ENCODE data around the gene SEC16B. TPM values are rescaled to one million over a fixed set of nuclear protein-coding genes. Genes with fewer than 3 reads are reported as not detected.

The SEC16B gene
- polyA plus RNA-seq, 3 donors = 3.4 to 4.5 (median 4.4) TPM

DNA sequence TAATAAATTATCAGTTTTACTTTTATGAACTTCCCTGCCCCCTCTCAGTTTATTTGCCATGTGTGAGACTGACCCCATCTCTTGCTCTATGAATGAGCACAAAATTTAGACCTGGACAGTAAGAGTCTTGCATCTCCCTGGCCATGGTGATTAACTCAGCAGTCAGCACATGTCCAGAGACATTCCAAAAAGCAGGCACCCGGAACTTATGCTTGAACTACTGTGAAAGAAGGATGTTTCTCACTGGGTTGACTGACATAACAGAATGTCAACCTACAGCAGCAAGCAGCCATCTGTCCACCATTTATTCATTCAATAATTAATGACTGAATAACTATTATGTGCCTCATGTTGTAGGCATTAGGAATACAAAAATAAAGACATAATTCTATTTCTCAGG, 11.3 kb upstream of the SEC16B start:
- no peak for DNase-seq (ENCODE audit: extremely low read depth in 1 of 11, low read depth in 9 of 11, low spot score in 4 of 11)

- no peak for DNase-seq (ENCODE audit: extremely low read depth in 1 of 11, low read depth in 9 of 11, low spot score in 4 of 11)
These were observed 9.4 kb upstream of the SEC16B start for GRCh38 chr1:177979272-177979671.

DNA sequence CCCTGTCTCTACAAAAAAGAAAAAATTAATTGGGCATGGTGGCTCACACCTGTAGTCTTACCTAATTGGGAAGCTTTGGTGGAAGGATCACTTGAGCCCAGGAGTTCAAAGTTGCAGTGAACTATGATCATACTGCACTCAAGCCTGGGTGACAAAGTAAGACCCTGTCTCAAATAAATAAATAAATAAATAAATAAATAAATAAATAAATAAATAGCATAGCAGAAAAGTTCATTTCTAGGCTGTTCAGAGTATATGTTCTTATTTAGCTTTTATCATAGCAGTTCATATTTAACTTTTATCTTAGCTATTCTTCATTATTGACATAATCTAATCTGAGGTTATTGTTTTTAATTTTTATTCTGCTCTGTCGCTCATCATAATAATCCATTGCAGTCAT, 8.7 kb upstream of the SEC16B start:
- DNase-seq (ENCODE audit: extremely low read depth in 1 of 11, low read depth in 9 of 11, low spot score in 4 of 11) = no peak

GRCh38 chr1:177977141-177977540, 7.3 kb upstream of the SEC16B start:
- no peak for DNase-seq (ENCODE audit: extremely low read depth in 1 of 11, low read depth in 9 of 11, low spot score in 4 of 11)

GRCh38 chr1:177976596-177976995, 6.7 kb upstream of the SEC16B start:
- no peak for DNase-seq (ENCODE audit: extremely low read depth in 1 of 11, low read depth in 9 of 11, low spot score in 4 of 11)

DNA sequence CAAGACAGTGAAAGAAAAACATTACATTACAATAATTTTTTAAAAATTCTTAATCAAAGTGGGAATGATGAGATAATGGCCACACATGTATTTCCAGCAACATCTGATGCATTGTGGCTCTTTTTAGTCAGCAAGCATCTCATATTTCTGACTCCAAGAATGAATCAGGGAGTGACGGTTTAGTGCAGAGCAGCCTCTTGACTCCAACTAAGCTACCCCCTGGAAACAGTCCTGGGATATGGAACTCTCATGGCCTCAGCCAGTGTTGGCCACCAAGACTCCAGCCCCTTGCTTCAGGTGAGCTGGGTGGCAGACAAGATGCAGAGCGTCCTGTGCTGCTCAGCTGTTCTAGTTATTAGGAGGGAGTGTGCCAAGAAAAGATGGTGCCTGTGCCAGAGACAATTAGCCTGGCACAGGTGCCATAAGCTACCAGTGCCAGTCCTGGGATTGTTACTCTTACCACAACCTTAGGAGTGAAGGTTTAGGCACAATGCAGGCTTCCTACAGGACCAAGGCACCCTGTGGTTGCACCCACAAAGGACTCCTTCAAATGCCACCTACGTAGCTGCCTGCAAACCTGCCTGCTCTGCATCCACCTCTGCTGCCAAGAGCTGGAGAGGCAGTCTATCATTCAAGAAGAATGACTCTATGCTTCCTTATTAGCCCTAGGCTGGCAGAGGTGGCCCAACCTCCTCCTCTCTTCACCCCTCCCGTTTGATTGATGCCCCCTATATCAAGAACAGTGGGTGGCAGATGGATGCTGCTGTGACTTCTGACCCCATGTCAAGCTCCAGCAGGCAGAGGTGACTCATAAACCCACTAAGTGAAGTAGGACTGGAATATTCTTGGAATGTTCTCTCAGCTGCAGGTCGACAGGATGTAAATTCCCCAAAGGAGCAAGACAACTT, 6.0 kb upstream of the SEC16B start:
- no peak for DNase-seq (ENCODE audit: extremely low read depth in 1 of 11, low read depth in 9 of 11, low spot score in 4 of 11)

- DNase-seq (ENCODE audit: extremely low read depth in 1 of 11, low read depth in 9 of 11, low spot score in 4 of 11) = no peak
These were observed 3.7 kb upstream of the SEC16B start for GRCh38 chr1:177973585-177973984.

GRCh38 chr1:177969109-177969508, 749 bp downstream of the SEC16B start:
- no peak for DNase-seq (ENCODE audit: extremely low read depth in 1 of 11, low read depth in 9 of 11, low spot score in 4 of 11)

GRCh38 chr1:177966199-177966598, 3.7 kb downstream of the SEC16B start:
- DNase-seq (ENCODE audit: extremely low read depth in 1 of 11, low read depth in 9 of 11, low spot score in 4 of 11) = no peak

- no peak for DNase-seq (ENCODE audit: extremely low read depth in 1 of 11, low read depth in 9 of 11, low spot score in 4 of 11)
These were observed 4.6 kb downstream of the SEC16B start for GRCh38 chr1:177965293-177965692.

GRCh38 chr1:177964336-177964735, 5.5 kb downstream of the SEC16B start:
- no peak for DNase-seq (ENCODE audit: extremely low read depth in 1 of 11, low read depth in 9 of 11, low spot score in 4 of 11)

- no peak for DNase-seq (ENCODE audit: extremely low read depth in 1 of 11, low read depth in 9 of 11, low spot score in 4 of 11)
These were observed 8.8 kb downstream of the SEC16B start for GRCh38 chr1:177960939-177961622.

GRCh38 chr1:177959811-177960515, 9.9 kb downstream of the SEC16B start:
- DNase-seq (ENCODE audit: extremely low read depth in 1 of 11, low read depth in 9 of 11, low spot score in 4 of 11) = no peak

- no peak for DNase-seq (ENCODE audit: extremely low read depth in 1 of 11, low read depth in 9 of 11, low spot score in 4 of 11)
These were observed 11.8 kb downstream of the SEC16B start for GRCh38 chr1:177958092-177958491.

DNA sequence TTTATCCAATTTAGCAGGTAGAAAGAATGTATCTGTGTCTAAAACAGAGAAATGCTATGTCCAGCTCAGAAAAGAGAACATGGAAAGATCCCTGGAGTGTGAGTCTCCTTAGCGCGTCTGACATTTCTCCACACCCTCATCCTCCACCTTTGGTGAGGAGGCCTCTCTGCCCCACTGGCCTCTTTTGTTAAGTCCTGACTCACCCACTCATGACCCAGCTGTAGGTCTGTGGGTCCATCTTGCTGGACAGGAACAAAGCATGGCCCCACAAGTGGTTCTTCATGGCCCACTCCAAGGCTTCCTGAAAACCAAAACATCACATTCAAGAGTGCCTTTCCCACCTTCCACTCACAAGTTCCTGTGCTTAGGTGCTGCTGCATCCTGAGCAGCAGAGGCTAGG, 15.8 kb downstream of the SEC16B start:
- no peak for DNase-seq (ENCODE audit: extremely low read depth in 1 of 11, low read depth in 9 of 11, low spot score in 4 of 11)

DNA sequence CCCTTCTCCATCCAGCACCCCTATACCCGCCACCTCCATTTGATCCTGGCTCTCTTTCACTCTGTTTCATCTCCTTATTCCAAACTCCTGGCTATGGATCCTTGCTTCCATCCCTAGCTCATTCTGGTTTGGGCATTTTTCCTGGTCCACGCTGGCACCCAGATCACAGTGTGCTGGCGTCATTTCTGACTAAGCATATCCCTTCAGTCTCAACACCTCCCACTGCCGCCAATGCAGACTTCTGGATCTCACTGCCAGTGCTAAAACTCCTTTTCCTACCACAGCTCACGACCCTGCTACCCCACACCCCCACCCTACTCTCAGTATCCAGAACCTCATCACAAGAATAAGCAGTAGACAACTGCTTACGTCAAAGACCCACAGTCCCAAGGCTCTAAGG, 16.3 kb downstream of the SEC16B start:
- no peak for DNase-seq (ENCODE audit: extremely low read depth in 1 of 11, low read depth in 9 of 11, low spot score in 4 of 11)

GRCh38 chr1:177952691-177953090, 17.2 kb downstream of the SEC16B start:
- no peak for DNase-seq (ENCODE audit: extremely low read depth in 1 of 11, low read depth in 9 of 11, low spot score in 4 of 11)

DNA sequence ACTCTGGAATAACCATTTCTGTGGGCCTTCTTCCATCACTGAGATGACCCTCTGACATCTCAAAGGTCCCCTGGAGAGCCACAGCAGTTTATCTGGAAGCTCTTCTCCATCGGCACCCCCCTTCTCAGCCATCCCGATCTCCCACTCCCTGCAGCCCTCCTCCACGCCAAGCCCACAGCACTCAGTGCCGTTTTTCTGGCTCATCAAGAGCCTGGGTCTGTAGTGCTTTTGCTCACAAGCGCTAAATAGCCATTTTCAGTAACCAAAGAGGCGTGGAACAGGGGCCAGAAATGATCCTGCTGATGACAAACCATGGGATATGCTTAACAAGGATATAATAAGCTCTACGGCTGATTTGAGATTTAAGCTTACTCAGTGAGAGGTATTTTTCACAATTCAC, 17.6 kb downstream of the SEC16B start:
- no peak for DNase-seq (ENCODE audit: extremely low read depth in 1 of 11, low read depth in 9 of 11, low spot score in 4 of 11)

- DNase-seq (ENCODE audit: extremely low read depth in 1 of 11, low read depth in 9 of 11, low spot score in 4 of 11) = no peak
These were observed 19.4 kb downstream of the SEC16B start for GRCh38 chr1:177950506-177950905.
